ENCODE measurements around the gene CCDC92.

CCDC92 gene

DNA sequence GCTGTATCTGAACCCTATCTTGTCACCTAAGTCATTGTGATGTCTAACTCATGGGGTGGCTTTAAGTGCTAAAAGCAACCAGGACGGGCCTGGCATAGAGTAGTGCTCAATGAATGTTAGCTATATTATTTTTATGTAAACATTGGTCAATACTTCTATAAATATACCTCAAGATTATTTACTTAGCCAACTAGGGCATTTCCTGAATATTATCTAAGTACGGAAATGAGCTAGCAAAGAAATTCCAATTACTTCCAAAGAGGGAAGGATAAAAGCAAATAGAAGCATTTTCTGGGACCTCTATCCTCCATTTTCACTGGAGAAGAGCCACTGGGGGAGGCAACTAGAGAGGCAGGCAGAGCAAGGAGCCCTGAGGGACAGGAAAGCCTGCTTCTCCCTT lies 20.6 kb downstream of the CCDC92 start:
- intact Hi-C loops (cut with DNase I; ENCODE audit: low total_unique reads), result no loop called here
- TF ChIP-seq, protein P1, sequence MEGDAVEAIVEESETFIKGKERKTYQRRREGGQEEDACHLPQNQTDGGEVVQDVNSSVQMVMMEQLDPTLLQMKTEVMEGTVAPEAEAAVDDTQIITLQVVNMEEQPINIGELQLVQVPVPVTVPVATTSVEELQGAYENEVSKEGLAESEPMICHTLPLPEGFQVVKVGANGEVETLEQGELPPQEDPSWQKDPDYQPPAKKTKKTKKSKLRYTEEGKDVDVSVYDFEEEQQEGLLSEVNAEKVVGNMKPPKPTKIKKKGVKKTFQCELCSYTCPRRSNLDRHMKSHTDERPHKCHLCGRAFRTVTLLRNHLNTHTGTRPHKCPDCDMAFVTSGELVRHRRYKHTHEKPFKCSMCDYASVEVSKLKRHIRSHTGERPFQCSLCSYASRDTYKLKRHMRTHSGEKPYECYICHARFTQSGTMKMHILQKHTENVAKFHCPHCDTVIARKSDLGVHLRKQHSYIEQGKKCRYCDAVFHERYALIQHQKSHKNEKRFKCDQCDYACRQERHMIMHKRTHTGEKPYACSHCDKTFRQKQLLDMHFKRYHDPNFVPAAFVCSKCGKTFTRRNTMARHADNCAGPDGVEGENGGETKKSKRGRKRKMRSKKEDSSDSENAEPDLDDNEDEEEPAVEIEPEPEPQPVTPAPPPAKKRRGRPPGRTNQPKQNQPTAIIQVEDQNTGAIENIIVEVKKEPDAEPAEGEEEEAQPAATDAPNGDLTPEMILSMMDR (IDR thresholded peaks at IDR 0.05), result no peak
- peaks cover 0 to 10% (median 0%) of the 10 kb centered on the region in 3 donors for H3K36me3 ChIP-seq
- no peak for DNase-seq
- H3K9me3 ChIP-seq, result no peaks in the 10 kb centered on the region
- H3K4me1 ChIP-seq, result peaks cover 0 to 31% (median 15%) of the 10 kb centered on the region in 4 donors
- H3K27ac ChIP-seq, result no peak overlapping the region
- no peaks in the 10 kb centered on the region for H3K27me3 ChIP-seq
- H3K4me3 ChIP-seq, result no peak overlapping the region

DNA sequence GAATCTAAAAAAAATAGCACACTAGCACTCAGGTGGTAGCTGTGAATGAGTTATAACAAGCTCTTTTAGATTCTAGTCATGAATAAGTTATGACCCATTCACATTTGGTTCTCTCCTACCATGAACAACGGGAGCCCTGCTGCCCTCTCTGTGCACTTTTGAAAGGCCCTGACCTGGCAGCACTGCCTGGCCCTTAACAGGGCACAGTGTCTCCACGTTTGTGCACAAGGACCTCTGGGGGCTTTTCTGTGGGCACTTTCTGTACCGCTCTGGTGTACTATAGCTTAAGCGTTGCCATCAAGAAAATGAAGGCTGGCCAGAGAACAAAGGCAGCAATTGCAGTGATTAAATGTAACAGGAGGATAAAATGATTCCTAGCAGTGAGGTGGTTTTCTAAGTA lies 21.2 kb downstream of the CCDC92 start:
- Histone ChIP-seq H3K4me1 (peaks cover 0 to 31% (median 15%) of the 10 kb centered on the region in 4 donors), H3K27me3 (no peaks in the 10 kb centered on the region), H3K9me3 (no peaks in the 10 kb centered on the region), H3K27ac (no peak overlapping the region), H3K4me3 (no peak overlapping the region), H3K36me3 (peaks cover 0 to 10% (median 0%) of the 10 kb centered on the region in 3 donors)
- TF ChIP-seq, protein P1 (IDR thresholded peaks at IDR 0.05), result no peak
- intact Hi-C loops (cut with DNase I; ENCODE audit: low total_unique reads), result no loop called here
- DNase-seq, result no peak

DNA sequence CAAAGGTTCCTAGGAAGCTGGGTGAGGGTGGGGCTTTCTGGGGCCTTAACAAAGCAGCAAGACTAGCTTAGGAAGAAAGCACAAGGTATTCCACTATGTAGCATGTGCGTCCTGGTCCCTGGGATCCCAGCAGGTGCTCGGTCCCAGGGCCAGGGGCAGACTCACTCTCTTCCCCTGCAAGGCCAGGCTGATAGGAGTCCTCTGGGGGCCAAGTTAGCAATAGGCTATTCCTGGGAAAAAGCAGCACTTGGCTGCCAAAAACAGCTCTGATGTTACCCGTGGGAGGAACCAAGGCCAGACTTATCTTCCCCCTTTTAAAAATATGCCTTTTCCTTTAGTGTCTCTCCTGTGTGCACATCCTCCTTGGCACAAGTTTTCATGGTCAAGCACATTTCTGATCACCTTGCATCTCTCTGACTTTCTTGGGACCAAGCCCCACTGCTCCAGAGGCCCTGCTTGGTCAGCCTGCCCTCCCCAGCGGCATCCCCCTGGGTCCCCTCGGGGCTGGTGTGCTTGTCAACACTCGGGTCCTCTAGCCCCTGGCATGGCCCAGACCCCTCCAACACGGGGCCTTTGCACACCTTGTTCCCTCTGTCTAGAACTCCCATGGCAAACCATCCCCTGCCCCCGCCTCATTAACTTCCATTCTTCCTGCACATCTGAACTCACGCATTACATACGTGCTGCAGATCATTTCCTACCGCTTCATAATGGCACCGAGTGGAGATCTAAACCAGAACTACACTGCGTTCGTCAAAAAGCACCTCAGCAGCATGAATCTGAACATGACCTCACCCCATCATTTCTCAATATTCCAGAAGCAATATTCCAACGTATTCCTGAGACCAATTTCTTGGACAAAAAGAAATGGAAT lies 21.9 kb downstream of the CCDC92 start:
- no peaks in the 10 kb centered on the region for H3K9me3 ChIP-seq
- H3K36me3 ChIP-seq, result peaks cover 0 to 11% (median 2%) of the 10 kb centered on the region in 3 donors
- H3K4me3 ChIP-seq, result no peak overlapping the region
- intact Hi-C loops (cut with DNase I; ENCODE audit: low total_unique reads), result no loop called here
- DNase-seq, result no peak
- no peak overlapping the region for H3K27ac ChIP-seq
- peaks cover 0 to 31% (median 17%) of the 10 kb centered on the region in 4 donors for H3K4me1 ChIP-seq
- TF ChIP-seq, protein P1 (IDR thresholded peaks at IDR 0.05), result no peak
- H3K27me3 ChIP-seq, result no peaks in the 10 kb centered on the region

DNA sequence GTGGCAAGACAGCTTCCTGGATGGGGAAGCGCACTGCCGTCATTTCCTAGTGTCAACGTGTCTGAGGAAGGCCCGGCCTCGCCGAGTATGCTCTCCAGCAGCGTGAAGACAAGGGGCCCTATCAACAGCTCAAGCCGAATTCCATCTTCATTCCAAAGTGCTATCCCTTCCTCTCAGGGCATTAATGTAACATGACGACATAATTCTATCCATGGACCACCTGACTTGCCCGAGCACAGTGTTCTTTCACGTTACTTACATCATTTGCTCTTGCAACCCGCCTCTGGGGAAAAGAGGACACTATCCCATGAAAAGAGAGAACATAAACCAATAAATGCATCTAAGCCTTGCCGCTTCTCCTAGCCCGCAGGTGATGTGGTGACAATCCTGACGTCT lies 22.9 kb downstream of the CCDC92 start:
- intact Hi-C loops (cut with DNase I; ENCODE audit: low total_unique reads), result no loop called here
- TF ChIP-seq, protein P1 (IDR thresholded peaks at IDR 0.05), result no peak
- peaks cover 0 to 31% (median 18%) of the 10 kb centered on the region in 4 donors for H3K4me1 ChIP-seq
- peaks cover 0 to 20% (median 11%) of the 10 kb centered on the region in 3 donors for H3K36me3 ChIP-seq
- DNase-seq, result no peak
- no peak overlapping the region for H3K4me3 ChIP-seq
- no peaks in the 10 kb centered on the region for H3K27me3 ChIP-seq
- H3K27ac ChIP-seq, result no peak overlapping the region
- no peaks in the 10 kb centered on the region for H3K9me3 ChIP-seq

DNA sequence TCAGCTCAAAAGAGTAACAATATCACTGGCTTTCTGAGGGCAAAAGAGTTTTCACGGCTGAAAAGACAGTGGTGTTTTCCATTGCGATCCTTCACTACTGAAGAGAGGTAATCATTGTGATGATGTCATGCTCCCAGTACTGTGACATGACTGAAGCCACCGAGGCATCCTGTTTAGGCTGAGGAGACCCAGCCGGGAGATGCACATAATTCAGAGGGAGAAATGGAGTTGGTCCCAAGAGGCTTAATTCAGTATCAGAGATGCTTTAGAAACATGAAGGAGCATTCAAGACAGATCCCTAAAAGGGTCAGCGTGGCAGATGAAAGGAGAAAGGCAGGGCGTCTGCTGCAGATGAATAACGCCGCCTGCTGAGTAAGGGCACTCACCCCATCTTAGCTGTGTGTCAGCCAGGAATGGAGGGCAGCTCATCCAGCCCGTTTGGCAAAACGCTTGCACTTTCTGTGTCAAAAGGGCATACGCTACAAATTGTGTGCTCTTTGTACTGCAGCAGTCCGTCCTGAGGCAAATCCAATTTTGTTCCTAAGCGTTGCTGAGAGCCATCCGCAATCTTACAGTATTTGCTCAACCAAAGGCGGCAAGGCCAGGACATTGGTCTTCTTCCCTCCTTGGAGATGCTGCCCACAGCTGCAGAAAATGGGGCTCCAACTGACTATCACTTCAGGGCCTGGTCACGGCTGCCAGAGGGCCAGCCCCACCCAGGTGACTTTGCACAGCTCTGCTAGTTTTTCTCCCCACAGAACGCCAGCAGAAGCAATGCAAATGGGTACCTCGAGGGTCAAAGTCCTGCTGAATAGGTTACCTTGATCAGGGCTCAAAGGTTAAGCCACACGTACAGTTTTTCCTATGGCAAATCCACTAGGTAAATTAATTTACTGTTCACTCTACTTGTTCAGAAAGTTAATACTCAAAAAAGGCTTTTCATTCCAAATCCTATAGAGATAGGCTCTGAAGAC lies 23.5 kb downstream of the CCDC92 start:
- Histone ChIP-seq H3K4me1 (peaks cover 0 to 31% (median 18%) of the 10 kb centered on the region in 4 donors), H3K27me3 (no peaks in the 10 kb centered on the region), H3K9me3 (no peaks in the 10 kb centered on the region), H3K36me3 (peaks cover 0 to 27% (median 18%) of the 10 kb centered on the region in 3 donors), H3K27ac (no peak overlapping the region), H3K4me3 (no peak overlapping the region)
- TF ChIP-seq, protein P1 (IDR thresholded peaks at IDR 0.05), result no peak
- DNase-seq, result no peak
- intact Hi-C loops (cut with DNase I; ENCODE audit: low total_unique reads), result no loop called here
